Neural cell (in vitro differentiated cells): ENCODE measurements around the gene ABO. TPM values are rescaled to one million over a fixed set of nuclear protein-coding genes. Genes with fewer than 3 reads are reported as not detected.
"Not testable (repeated sequence)": the region's sequence is repeated elsewhere in the genome, so short reads cannot be mapped to it uniquely, and the experiment has no call there.

ENCODE experiments used
- H2AFZ ChIP-seq: fragments of 200-600, 300-800 bp; sonication (generic), shearing (Covaris generic); 2 replicates; pipeline ENCODE4 v1.6.0; 2014; ENCODE audit warnings: low read depth, mild to moderate bottlenecking, antibody characterized with exemption, low read length, moderate library complexity
- H3F3A ChIP-seq: fragments of 200-600 bp; shearing (Covaris generic); 2 replicates; pipeline ENCODE4 v1.6.1; 2016; ENCODE audit warnings: mild to moderate bottlenecking, moderate library complexity, mixed read lengths, antibody characterized with exemption, low read length; ENCODE audit not compliant: insufficient read depth, poor library complexity, severe bottlenecking
- H3K27ac ChIP-seq: fragments of 200-600, 300-800 bp; sonication (generic), shearing (Covaris generic); 2 replicates; pipeline ENCODE4 v1.5.1; 2014; ENCODE audit warnings: mild to moderate bottlenecking, low read length, moderate library complexity
- H3K27me3 ChIP-seq: fragments of 300-800, 200-600 bp; sonication (generic), shearing (Covaris generic); 2 replicates; pipeline ENCODE4 v1.6.0; 2014; ENCODE audit warnings: mild to moderate bottlenecking, low read depth, low read length, moderate library complexity; ENCODE audit not compliant: insufficient read depth
- H3K36me3 ChIP-seq: fragments of 300-800, 200-600 bp; sonication (generic), shearing (Covaris generic); 2 replicates; pipeline ENCODE4 v1.5.1; 2014; ENCODE audit warnings: mild to moderate bottlenecking, antibody characterized with exemption, low read length, moderate library complexity; ENCODE audit not compliant: insufficient read depth
- H3K4me2 ChIP-seq: fragments of 300-800, 200-600 bp; sonication (generic), shearing (Covaris generic); 2 replicates; pipeline ENCODE4 v1.6.0; 2014; ENCODE audit warnings: mild to moderate bottlenecking, low read length
- H3K4me3 ChIP-seq: fragments of 300-800, 200-600 bp; sonication (generic), shearing (Covaris generic); 2 replicates; pipeline ENCODE4 v1.5.1; 2014; ENCODE audit warnings: mild to moderate bottlenecking, low read length, moderate library complexity
- H3K79me2 ChIP-seq: fragments of 200-600 bp; shearing (Covaris generic); replicated peaks from 2 replicates; pipeline ENCODE4 v1.6.0; 2014; ENCODE audit warnings: mild to moderate bottlenecking, low read length, moderate library complexity; ENCODE audit not compliant: insufficient read depth
- H3K9ac ChIP-seq: fragments of 300-800, 200-600 bp; sonication (generic), shearing (Covaris generic); 2 replicates; pipeline ENCODE4 v1.6.1; 2016; ENCODE audit warnings: mild to moderate bottlenecking, low read length, mixed read lengths
- H3K9me2 ChIP-seq: fragments of 200-600 bp; shearing (Covaris generic); 2 replicates; pipeline ENCODE4 v1.6.1; 2016; ENCODE audit warnings: mild to moderate bottlenecking, low read length, mixed read lengths; ENCODE audit not compliant: insufficient read depth
- H3K9me3 ChIP-seq: fragments of 200-600, 300-800 bp; sonication (generic), shearing (Covaris generic); 2 replicates; pipeline ENCODE4 v1.6.1; 2016; ENCODE audit warnings: mild to moderate bottlenecking, mixed run types, low read length, moderate library complexity, mixed read lengths
- H4K20me1 ChIP-seq: fragments of 200-600 bp; shearing (Covaris generic); 2 replicates; pipeline ENCODE4 v1.6.1; 2016; ENCODE audit warnings: mild to moderate bottlenecking, mixed run types; ENCODE audit not compliant: insufficient read depth
- CTCF ChIP-seq: fragments of 450-650 bp; IDR thresholded peaks from 2 replicates; pipeline ENCODE4 v1.5.1; 2014; ENCODE audit warnings: antibody characterized with exemption, mild to moderate bottlenecking, moderate library complexity; ENCODE audit not compliant: poor library complexity, severe bottlenecking
- EZH2 ChIP-seq: fragments of 200-600, 300-800 bp; shearing (Covaris generic), sonication (generic); IDR thresholded peaks from 2 replicates; pipeline ENCODE4 v1.6.1; 2014; ENCODE audit warnings: antibody characterized with exemption, low read length, borderline replicate concordance, mild to moderate bottlenecking; ENCODE audit not compliant: insufficient read depth, poor library complexity, severe bottlenecking
- MXI1 ChIP-seq: fragments of 450-650 bp; conservative IDR thresholded peaks from 2 replicates; pipeline ENCODE4 v1.6.1; 2014; ENCODE audit warnings: antibody characterized with exemption, mild to moderate bottlenecking; ENCODE audit not compliant: poor library complexity, severe bottlenecking
- POLR2AphosphoS5 ChIP-seq: IDR thresholded peaks from 2 replicates; pipeline ENCODE4 v1.6.1; 2012
- RAD21 ChIP-seq: fragments of 450-650 bp; conservative IDR thresholded peaks from 2 replicates; pipeline ENCODE4 v1.6.1; 2014; ENCODE audit warnings: antibody characterized with exemption, mild to moderate bottlenecking, moderate library complexity
- REST ChIP-seq: IDR thresholded peaks from 2 replicates; pipeline ENCODE4 v1.6.1; 2012; ENCODE audit warnings: borderline replicate concordance
- SMC3 ChIP-seq: fragments of 450-650 bp; conservative IDR thresholded peaks from 2 replicates; pipeline ENCODE4 v1.6.1; 2014; ENCODE audit warnings: antibody characterized with exemption, mild to moderate bottlenecking, moderate library complexity; ENCODE audit not compliant: poor library complexity
- TAF1 ChIP-seq: IDR thresholded peaks from 2 replicates; pipeline ENCODE4 v1.6.1; 2012; ENCODE audit warnings: low read depth
- polyA plus RNA-seq: library from polyadenylated mRNA; depleted of rRNA; stranded (reverse); fragments of >200 nt; gene quantifications from 2 replicates; pipeline ENCODE4 v1.2.3, GENCODE V29; 2014

The ABO gene
- polyA plus RNA-seq, 1 donor from 2014 or later = not detected

- no peak overlapping the region for H3K4me3 ChIP-seq
- no peak for TF ChIP-seq POLR2AphosphoS5
These were observed 11.5 kb upstream of the ABO start for GRCh38 chr9:133286523-133286922.

GRCh38 chr9:133285252-133285775, 10.3 kb upstream of the ABO start:
- H4K20me1 ChIP-seq = no peaks in the 10 kb centered on the region
- no peak overlapping the region for H3K27ac ChIP-seq
- H3K9me2 ChIP-seq = no peaks in the 10 kb centered on the region
- no peaks in the 10 kb centered on the region for H3F3A ChIP-seq
- no peaks in the 10 kb centered on the region for H3K36me3 ChIP-seq
- H3K9me3 ChIP-seq = no peaks in the 10 kb centered on the region
- no peak overlapping the region for H3K4me2 ChIP-seq
- no peaks in the 10 kb centered on the region for H3K79me2 ChIP-seq
- H3K27me3 ChIP-seq = no peaks in the 10 kb centered on the region
- no peak for TF ChIP-seq RAD21
- no peak for TF ChIP-seq TAF1
- no peak for TF ChIP-seq POLR2AphosphoS5
- TF ChIP-seq CTCF = no peak
- H2AFZ ChIP-seq = no peak overlapping the region
- H3K9ac ChIP-seq = no peak overlapping the region
- H3K4me3 ChIP-seq = no peak overlapping the region

More at GRCh38 chr9:133286523-133286922, 11.5 kb upstream of the ABO start:
- Histone ChIP-seq H3K4me2 (no peak overlapping the region), H3K27ac (no peak overlapping the region), H3K27me3 (no peaks in the 10 kb centered on the region), H2AFZ (no peak overlapping the region), H3K36me3 (no peaks in the 10 kb centered on the region), H3K9me3 (no peaks in the 10 kb centered on the region), H4K20me1 (no peaks in the 10 kb centered on the region), H3K9me2 (no peaks in the 10 kb centered on the region), H3K9ac (no peak overlapping the region), H3K79me2 (no peaks in the 10 kb centered on the region), H3F3A (no peaks in the 10 kb centered on the region)

GRCh38 chr9:133284362-133284761, 9.4 kb upstream of the ABO start:
- H3K4me2 ChIP-seq = no peak overlapping the region
- H3K9me2 ChIP-seq = no peaks in the 10 kb centered on the region
- H3F3A ChIP-seq = no peaks in the 10 kb centered on the region
- no peak overlapping the region for H2AFZ ChIP-seq
- no peak overlapping the region for H3K27ac ChIP-seq
- H3K27me3 ChIP-seq = no peaks in the 10 kb centered on the region
- H3K4me3 ChIP-seq = no peak overlapping the region
- no peaks in the 10 kb centered on the region for H3K36me3 ChIP-seq
- no peak for TF ChIP-seq CTCF
- TF ChIP-seq MXI1 = no peak
- TF ChIP-seq EZH2 = no peak
- no peak for TF ChIP-seq POLR2AphosphoS5
- TF ChIP-seq RAD21 = no peak
- no peak for TF ChIP-seq SMC3
- TF ChIP-seq REST = no peak
- H3K79me2 ChIP-seq = no peaks in the 10 kb centered on the region
- H3K9me3 ChIP-seq = no peaks in the 10 kb centered on the region
- H3K9ac ChIP-seq = no peak overlapping the region
- no peaks in the 10 kb centered on the region for H4K20me1 ChIP-seq

- H3K36me3 ChIP-seq, H3K4me3 ChIP-seq, H3K79me2 ChIP-seq, H3K27me3 ChIP-seq, H3K4me2 ChIP-seq, H2AFZ ChIP-seq, H3K27ac ChIP-seq, H3K9me2 ChIP-seq, H3K9ac ChIP-seq, H4K20me1 ChIP-seq, H3K9me3 ChIP-seq, H3F3A ChIP-seq: not testable (repeated sequence)
These were observed 8.4 kb upstream of the ABO start for GRCh38 chr9:133283255-133284032.
